Measurements from ENCODE around the gene IQSEC3. TPM values are rescaled to one million over a fixed set of nuclear protein-coding genes. Genes with fewer than 3 reads are reported as not detected.
"Not testable (repeated sequence)": the region's sequence is repeated elsewhere in the genome, so short reads cannot be mapped to it uniquely, and the experiment has no call there.

IQSEC3 gene
- total RNA-seq: 1 to 10 TPM; 2.0 to 2.2 TPM

- ATAC-seq; H3K36me3 Mint-ChIP-seq; H3K9me3 Mint-ChIP-seq (ENCODE audit: low read depth); H3K4me1 Mint-ChIP-seq; H3K4me3 Mint-ChIP-seq; DNase-seq; CTCF ChIA-PET; H3K27ac Mint-ChIP-seq: not testable (repeated sequence)
- H3K27me3 Mint-ChIP-seq: peaks cover 35% of the 10 kb centered on the region
These were observed at the start of gene IQSEC3 for GRCh38 chr12:66428-66781. Gene IQSEC3, plus strand, starts transcription at chr12:66767. Its CDS starts 116 bp downstream, at chr12:66883.

- ATAC-seq; CTCF ChIA-PET; DNase-seq; H3K27ac Mint-ChIP-seq; H3K9me3 Mint-ChIP-seq (ENCODE audit: low read depth); H3K36me3 Mint-ChIP-seq; H3K4me3 Mint-ChIP-seq; H3K27me3 Mint-ChIP-seq: not testable (repeated sequence)
- peaks cover 12% of the 10 kb centered on the region for H3K4me1 Mint-ChIP-seq
These were observed 48.9 kb upstream of the IQSEC3 start for GRCh38 chr12:17370-18340.

- H3K9me3 Mint-ChIP-seq (ENCODE audit: low read depth); H3K36me3 Mint-ChIP-seq; H3K27ac Mint-ChIP-seq; H3K27me3 Mint-ChIP-seq; ATAC-seq; CTCF ChIA-PET; H3K4me3 Mint-ChIP-seq; DNase-seq: not testable (repeated sequence)
- peaks cover 17% of the 10 kb centered on the region for H3K4me1 Mint-ChIP-seq
These were observed 47.6 kb upstream of the IQSEC3 start for GRCh38 chr12:18821-19567.

GRCh38 chr12:19906-20305, 46.7 kb upstream of the IQSEC3 start:
- peaks cover 17% of the 10 kb centered on the region for H3K4me1 Mint-ChIP-seq
- H3K27me3 Mint-ChIP-seq; H3K36me3 Mint-ChIP-seq; H3K9me3 Mint-ChIP-seq (ENCODE audit: low read depth); H3K27ac Mint-ChIP-seq; H3K4me3 Mint-ChIP-seq; CTCF ChIA-PET; ATAC-seq; DNase-seq: not testable (repeated sequence)

GRCh38 chr12:20757-21156, 45.8 kb upstream of the IQSEC3 start:
- Mint-ChIP-seq H3K27ac (no peak overlapping the region), H3K4me3 (no peak overlapping the region), H3K27me3 (no peaks in the 10 kb centered on the region), H3K36me3 (peaks cover 4% of the 10 kb centered on the region), H3K4me1 (peaks cover 17% of the 10 kb centered on the region), H3K9me3 (ENCODE audit: low read depth) (no peaks in the 10 kb centered on the region)
- no peak for ATAC-seq
- DNase-seq: no peak
- CTCF ChIA-PET: no interaction called here

GRCh38 chr12:21301-22189, 45.0 kb upstream of the IQSEC3 start:
- no peak for DNase-seq
- no peaks in the 10 kb centered on the region for H3K9me3 Mint-ChIP-seq (ENCODE audit: low read depth)
- H3K4me3 Mint-ChIP-seq: no peak overlapping the region
- H3K27ac Mint-ChIP-seq: no peak overlapping the region
- H3K36me3 Mint-ChIP-seq: peaks cover 4% of the 10 kb centered on the region
- no peaks in the 10 kb centered on the region for H3K27me3 Mint-ChIP-seq
- H3K4me1 Mint-ChIP-seq: peaks cover 17% of the 10 kb centered on the region
- CTCF ChIA-PET: no interaction called here
- ATAC-seq: peak; percentile 47

- peak; percentile 49 for ATAC-seq
- H3K9me3 Mint-ChIP-seq (ENCODE audit: low read depth): no peaks in the 10 kb centered on the region
- peaks cover 4% of the 10 kb centered on the region for H3K36me3 Mint-ChIP-seq
- H3K27ac Mint-ChIP-seq: no peak overlapping the region
- H3K27me3 Mint-ChIP-seq: no peaks in the 10 kb centered on the region
- CTCF ChIA-PET: no interaction called here
- DNase-seq: no peak
- no peak overlapping the region for H3K4me3 Mint-ChIP-seq
- H3K4me1 Mint-ChIP-seq: peaks cover 17% of the 10 kb centered on the region
These were observed 44.4 kb upstream of the IQSEC3 start for GRCh38 chr12:22190-22529.

DNA sequence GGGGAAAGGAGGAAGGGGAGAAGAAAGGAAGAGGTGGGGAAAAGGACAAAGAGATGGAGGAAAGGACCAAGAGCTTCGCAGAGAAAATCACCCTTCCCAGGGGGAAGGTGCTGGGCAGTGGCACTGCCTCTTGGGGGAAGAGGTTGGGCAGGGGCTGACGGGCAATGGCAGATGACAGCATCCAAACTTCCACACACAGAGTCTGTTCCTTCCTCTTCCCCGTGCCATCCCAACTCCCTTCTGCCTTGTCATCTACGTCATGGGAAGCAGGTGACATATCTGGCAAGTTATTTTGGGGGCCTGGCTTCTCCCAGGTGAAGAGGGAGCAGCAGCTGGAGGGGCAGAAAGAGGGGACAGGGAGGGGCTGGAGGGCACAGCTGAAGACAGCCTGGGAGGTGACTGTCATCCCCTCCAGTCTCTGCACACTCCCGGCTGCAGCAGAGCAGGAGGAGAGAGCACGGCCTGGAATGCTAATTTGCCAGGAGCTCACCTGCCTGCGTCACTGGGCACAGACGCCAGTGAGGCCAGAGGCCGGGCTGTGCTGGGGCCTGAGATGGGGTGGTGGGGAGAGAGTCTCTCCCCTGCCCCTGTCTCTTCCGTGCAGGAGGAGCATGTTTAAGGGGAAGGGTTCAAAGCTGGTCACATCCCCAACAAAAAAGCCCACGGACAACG, 43.9 kb upstream of the IQSEC3 start:
- no peak for DNase-seq
- ATAC-seq: no peak
- CTCF ChIA-PET: no interaction called here

GRCh38 chr12:27904-28303, 38.7 kb upstream of the IQSEC3 start:
- H3K9me3 Mint-ChIP-seq (ENCODE audit: low read depth); CTCF ChIA-PET; H3K36me3 Mint-ChIP-seq; H3K27ac Mint-ChIP-seq; ATAC-seq; H3K27me3 Mint-ChIP-seq; H3K4me3 Mint-ChIP-seq; H3K4me1 Mint-ChIP-seq; DNase-seq: not testable (repeated sequence)

More for the DNA sequence above, 43.9 kb upstream of the IQSEC3 start:
- Mint-ChIP-seq H3K4me1 (peaks cover 17% of the 10 kb centered on the region), H3K9me3 (ENCODE audit: low read depth) (no peaks in the 10 kb centered on the region), H3K36me3 (peaks cover 4% of the 10 kb centered on the region), H3K27me3 (no peaks in the 10 kb centered on the region), H3K27ac (no peak overlapping the region), H3K4me3 (no peak overlapping the region)

DNA sequence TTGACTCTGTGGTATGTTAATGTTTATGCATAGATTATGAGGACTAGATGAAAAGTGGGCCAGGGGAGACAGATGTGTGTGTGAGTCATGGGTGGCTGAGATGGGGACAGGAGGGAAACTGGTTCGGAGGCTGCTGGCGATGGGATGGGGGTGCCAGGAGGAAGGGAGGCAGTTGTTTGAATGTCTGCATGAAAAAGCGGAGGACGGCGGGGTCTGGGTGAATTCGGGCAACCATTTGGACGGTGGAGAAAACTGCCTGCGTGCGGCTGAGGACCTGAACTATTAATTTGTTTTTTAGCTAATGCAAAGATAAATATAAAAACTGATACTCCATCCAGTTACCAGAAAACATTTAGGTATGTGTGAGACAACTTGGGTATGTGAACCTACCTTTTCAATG, 27.8 kb upstream of the IQSEC3 start:
- DNase-seq; H3K27me3 Mint-ChIP-seq; H3K9me3 Mint-ChIP-seq (ENCODE audit: low read depth); CTCF ChIA-PET; H3K36me3 Mint-ChIP-seq; H3K4me1 Mint-ChIP-seq; H3K27ac Mint-ChIP-seq; H3K4me3 Mint-ChIP-seq; ATAC-seq: not testable (repeated sequence)

GRCh38 chr12:39555-40265, 26.9 kb upstream of the IQSEC3 start:
- H3K9me3 Mint-ChIP-seq (ENCODE audit: low read depth); H3K4me1 Mint-ChIP-seq; ATAC-seq; CTCF ChIA-PET; H3K27ac Mint-ChIP-seq; DNase-seq; H3K36me3 Mint-ChIP-seq; H3K4me3 Mint-ChIP-seq: not testable (repeated sequence)
- peaks cover 10% of the 10 kb centered on the region for H3K27me3 Mint-ChIP-seq

GRCh38 chr12:44352-44751, 22.2 kb upstream of the IQSEC3 start:
- ATAC-seq; H3K4me3 Mint-ChIP-seq; H3K27ac Mint-ChIP-seq; H3K36me3 Mint-ChIP-seq; DNase-seq; H3K4me1 Mint-ChIP-seq; H3K9me3 Mint-ChIP-seq (ENCODE audit: low read depth); CTCF ChIA-PET: not testable (repeated sequence)
- peaks cover 35% of the 10 kb centered on the region for H3K27me3 Mint-ChIP-seq

Measured in activated CD8-positive, alpha-beta memory T cell treated with anti-CD3 and anti-CD28 coated beads, Interleukin-2, amount 10 ng/mL, durations not matched to agents 7 days and 5 days (primary cell).